Activated CD4-positive, alpha-beta T cell treated with anti-CD3 and anti-CD28 coated beads, Interleukin-2, amount 50 U/mL, for 4 hours (primary cell): Measurements from ENCODE around the gene MKLN1.

Source experiments
- DNase-seq, 2 experiments: peaks; one replicate each; pipeline ENCODE4 v3.0.0-alpha.2; 2020

Gene MKLN1

GRCh38 chr7:131527456-131527855, 199.8 kb downstream of the MKLN1 start:
- no peak for DNase-seq

GRCh38 chr7:131529179-131529578, 201.5 kb downstream of the MKLN1 start:
- no peak for DNase-seq

- DNase-seq, result no peak
Observed at GRCh38 chr7:131529617-131530016, 201.9 kb downstream of the MKLN1 start.

- no peak for DNase-seq
Observed at GRCh38 chr7:131530137-131530536, 202.5 kb downstream of the MKLN1 start.

- DNase-seq, result no peak
Observed at GRCh38 chr7:131532570-131533091, 205.0 kb downstream of the MKLN1 start.

GRCh38 chr7:131533151-131533559, 205.5 kb downstream of the MKLN1 start:
- no peak for DNase-seq

- no peak for DNase-seq
Observed at GRCh38 chr7:131533566-131534561, 206.2 kb downstream of the MKLN1 start.

GRCh38 chr7:131536361-131536849, 208.7 kb downstream of the MKLN1 start:
- DNase-seq, result no peak

GRCh38 chr7:131537571-131537978, 209.9 kb downstream of the MKLN1 start:
- no peak for DNase-seq

- no peak for DNase-seq
Observed at GRCh38 chr7:131538071-131538812, 210.6 kb downstream of the MKLN1 start.

GRCh38 chr7:131538813-131539179, 211.1 kb downstream of the MKLN1 start:
- DNase-seq, result no peak

GRCh38 chr7:131540491-131541162, 213.0 kb downstream of the MKLN1 start:
- DNase-seq, result no peak

GRCh38 chr7:131543298-131543697, 215.6 kb downstream of the MKLN1 start:
- DNase-seq, result no peak

- DNase-seq, result no peak
Observed at GRCh38 chr7:131544021-131544420, 216.3 kb downstream of the MKLN1 start.

GRCh38 chr7:131544449-131545301, 217.0 kb downstream of the MKLN1 start:
- no peak for DNase-seq

- DNase-seq, result no peak
Observed at GRCh38 chr7:131546126-131546525, 218.4 kb downstream of the MKLN1 start.
